Mesendoderm (in vitro differentiated cells): Measurements from ENCODE around the gene GPRC6A. TPM values are rescaled to one million over a fixed set of nuclear protein-coding genes. Genes with fewer than 3 reads are reported as not detected.

Experiments used
- DNase-seq: peaks from one replicate; pipeline ENCODE4 v3.0.0; 2013
- H2AK5ac ChIP-seq: 2 replicates; pipeline ENCODE4 v1.6.1; 2013; ENCODE audit warnings: low read length, inconsistent platforms
- H2BK120ac ChIP-seq: 2 replicates; pipeline ENCODE4 v1.6.1; 2013; ENCODE audit warnings: low read depth, mild to moderate bottlenecking, low read length, moderate library complexity, mixed read lengths
- H2BK15ac ChIP-seq: replicated peaks from 2 replicates; pipeline ENCODE4 v1.6.1; 2013; ENCODE audit warnings: low read depth, mild to moderate bottlenecking, moderate library complexity
- H2BK5ac ChIP-seq: 2 replicates; pipeline ENCODE4 v1.6.1; 2013; ENCODE audit warnings: low read length, inconsistent platforms
- H3K18ac ChIP-seq: 2 replicates; pipeline ENCODE4 v1.6.1; 2013; ENCODE audit warnings: mild to moderate bottlenecking, low read length, mixed read lengths
- H3K23ac ChIP-seq: one replicate; pipeline ENCODE4 v1.6.1; 2013; ENCODE audit warnings: low read length
- H3K27ac ChIP-seq: 2 replicates; pipeline ENCODE4 v1.5.1; 2013; ENCODE audit warnings: low read depth, mild to moderate bottlenecking, inconsistent platforms, low read length, moderate library complexity
- H3K27me3 ChIP-seq: 2 replicates; pipeline ENCODE4 v1.6.1; 2013; ENCODE audit warnings: low read length, control low read depth, mild to moderate bottlenecking, inconsistent platforms; ENCODE audit not compliant: insufficient read depth, poor library complexity
- H3K36me3 ChIP-seq: 2 replicates; pipeline ENCODE4 v1.6.1; 2013; ENCODE audit warnings: low read length, inconsistent platforms; ENCODE audit not compliant: control insufficient read depth, insufficient read depth
- H3K4ac ChIP-seq: one replicate; pipeline ENCODE4 v1.6.1; 2013; ENCODE audit warnings: low read depth, mild to moderate bottlenecking, low read length, moderate library complexity
- H3K4me1 ChIP-seq: 2 replicates; pipeline ENCODE4 v1.6.1; 2013; ENCODE audit warnings: low read depth, low read length, inconsistent platforms; ENCODE audit not compliant: control insufficient read depth
- H3K4me2 ChIP-seq: 2 replicates; pipeline ENCODE4 v1.6.1; 2013; ENCODE audit warnings: low read length
- H3K4me3 ChIP-seq: 2 replicates; pipeline ENCODE4 v1.5.1; 2013; ENCODE audit warnings: mild to moderate bottlenecking, low read length
- H3K56ac ChIP-seq: one replicate; pipeline ENCODE4 v1.6.1; 2013; ENCODE audit warnings: low read length
- H3K79me1 ChIP-seq: 2 replicates; pipeline ENCODE4 v1.6.1; 2013; ENCODE audit warnings: low read length, inconsistent platforms
- H3K79me2 ChIP-seq: 2 replicates; pipeline ENCODE4 v1.6.1; 2013; ENCODE audit warnings: mild to moderate bottlenecking, low read length; ENCODE audit not compliant: control insufficient read depth, insufficient read depth
- H3K9ac ChIP-seq: 2 replicates; pipeline ENCODE4 v1.6.1; 2013; ENCODE audit warnings: low read length, inconsistent platforms
- H4K5ac ChIP-seq: one replicate; pipeline ENCODE4 v1.6.1; 2013; ENCODE audit warnings: low read length
- H4K8ac ChIP-seq: one replicate; pipeline ENCODE4 v1.6.1; 2013; ENCODE audit warnings: low read depth, mild to moderate bottlenecking, control low read depth, low read length, moderate library complexity
- WGBS: extraction: QIAGEN DNeasy Blood & Tissue Kit; methylation state at CpG from one replicate; pipeline ENCODE4 v1.1.7; 2013; ENCODE audit warnings: low lambda C conversion rate, missing lambda C conversion rate; ENCODE audit not compliant: insufficient coverage; ENCODE audit errors: extremely low coverage; 5-methylcytosine and 5-hydroxymethylcytosine counted together
- polyA plus RNA-seq, 2 experiments: library from polyadenylated mRNA; stranded (reverse); fragments of 200-250 nt; gene quantifications; one replicate each; pipeline ENCODE4 v1.2.3, GENCODE V29; 2013

The GPRC6A gene
- polyA plus RNA-seq (2013, experiment 1 of 2): 0.03 TPM
- polyA plus RNA-seq (2013, experiment 2 of 2): 0.06 TPM

GRCh38 chr6:116828983-116829382 is at the start of gene GPRC6A:
TSS of gene GPRC6A (minus strand) at chr6:116829083. CDS start at chr6:116829013, 70 bp downstream.
- Histone ChIP-seq H3K27ac (no peak within 1 kb of the TSS), H3K4me3 (no peak within 1 kb of the TSS), H2BK15ac (no peak within 1 kb of the TSS), H2BK120ac (no peak within 1 kb of the TSS), H3K23ac (no peak within 1 kb of the TSS), H4K5ac (no peak within 1 kb of the TSS), H2AK5ac (no peak within 1 kb of the TSS), H3K4ac (no peak within 1 kb of the TSS), H3K27me3 (no peaks in the 10 kb centered on the region), H3K36me3 (no peaks in the 10 kb centered on the region), H3K4me2 (no peak within 1 kb of the TSS), H3K56ac (no peak within 1 kb of the TSS), H3K18ac (no peak within 1 kb of the TSS), H3K79me2 (no peaks in the 10 kb centered on the region), H4K8ac (no peak within 1 kb of the TSS), H3K9ac (no peak within 1 kb of the TSS), H3K4me1 (no peaks in the 10 kb centered on the region), H3K79me1 (no peaks in the 10 kb centered on the region), H2BK5ac (no peak within 1 kb of the TSS)
- no CpG with 5 or more reads among the region's 2 CpGs for WGBS
- no peak for DNase-seq

GRCh38 chr6:116877743-116878142 is 48.9 kb upstream of the GPRC6A start:
- no peak overlapping the region for H2AK5ac ChIP-seq
- no peak overlapping the region for H2BK15ac ChIP-seq
- no CpG with 5 or more reads among the region's 10 CpGs for WGBS
- no peaks in the 10 kb centered on the region for H3K79me2 ChIP-seq
- H2BK120ac ChIP-seq: no peak overlapping the region
- H3K4ac ChIP-seq: no peak overlapping the region
- H3K23ac ChIP-seq: no peak overlapping the region
- H3K79me1 ChIP-seq: no peaks in the 10 kb centered on the region
- no peak overlapping the region for H3K9ac ChIP-seq
- H2BK5ac ChIP-seq: no peak overlapping the region
- no peak overlapping the region for H4K8ac ChIP-seq
- H3K18ac ChIP-seq: no peak overlapping the region
- no peaks in the 10 kb centered on the region for H3K36me3 ChIP-seq
- no peak overlapping the region for H3K27ac ChIP-seq
- H3K4me1 ChIP-seq: no peaks in the 10 kb centered on the region
- peaks cover 21% of the 10 kb centered on the region for H3K27me3 ChIP-seq
- no peak overlapping the region for H3K56ac ChIP-seq
- H4K5ac ChIP-seq: no peak overlapping the region
- DNase-seq: peak; percentile 18
- no peak overlapping the region for H3K4me3 ChIP-seq
- H3K4me2 ChIP-seq: no peak overlapping the region

DNA sequence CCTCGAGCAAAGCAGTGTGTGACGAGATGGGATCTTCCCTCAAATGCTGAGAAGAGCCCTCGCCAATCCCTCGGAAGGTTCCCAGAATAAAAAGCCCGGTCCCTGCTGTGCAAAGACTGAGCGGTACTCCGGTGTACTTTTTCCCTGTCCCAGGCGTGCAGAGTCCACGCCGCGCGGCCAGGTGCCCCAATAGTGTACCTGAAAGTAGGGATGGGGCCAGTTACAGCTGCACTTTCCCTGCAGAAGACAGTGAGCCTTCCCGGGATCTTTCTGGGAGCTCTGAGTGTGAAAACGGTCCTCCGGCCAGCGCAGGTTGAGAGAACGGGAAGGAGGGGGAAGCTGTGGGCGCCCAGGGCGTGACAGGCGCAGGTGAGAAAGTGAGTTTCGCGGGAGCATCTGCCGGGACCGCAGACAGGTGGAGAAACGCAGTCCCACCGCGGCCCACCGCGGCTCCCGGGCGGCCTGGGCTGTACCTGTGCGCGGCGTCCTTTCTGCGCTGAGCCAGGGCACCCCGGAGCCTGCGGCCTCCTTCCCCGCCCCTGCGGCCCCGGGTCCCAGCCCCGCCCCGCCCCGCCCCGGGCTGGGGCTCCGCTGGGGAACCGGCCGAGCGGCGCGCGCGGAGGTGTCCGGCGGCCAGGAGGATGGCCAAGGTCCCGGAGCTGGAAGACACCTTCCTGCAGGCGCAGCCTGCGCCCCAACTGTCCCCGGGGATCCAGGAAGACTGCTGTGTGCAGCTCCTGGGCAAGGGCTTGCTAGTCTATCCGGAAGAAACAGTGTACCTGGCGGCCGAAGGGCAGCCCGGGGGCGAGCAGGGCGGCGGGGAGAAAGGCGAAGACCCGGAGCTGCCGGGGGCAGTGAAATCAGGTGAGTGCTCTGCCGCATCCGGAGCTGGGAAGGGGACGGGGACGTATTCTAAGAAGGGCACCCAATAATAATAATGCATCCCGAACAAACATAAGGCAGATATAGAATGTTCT is 48.0 kb upstream of the GPRC6A start, which contains the start of gene RFX6:
Gene RFX6 (plus strand): TSS at position 608 of the 977 bp plus-strand sequence. CDS start 34 bp downstream, at position 642.
- H2BK15ac ChIP-seq: no peak within 1 kb of the TSS
- H4K8ac ChIP-seq: no peak within 1 kb of the TSS
- H3K79me2 ChIP-seq: no peaks in the 10 kb centered on the region
- no peak within 1 kb of the TSS for H2AK5ac ChIP-seq
- peaks cover 21% of the 10 kb centered on the region for H3K27me3 ChIP-seq
- H3K4ac ChIP-seq: no peak within 1 kb of the TSS
- no peak within 1 kb of the TSS for H3K18ac ChIP-seq
- peak within 1 kb of the TSS; percentile 43 for H3K4me3 ChIP-seq
- no CpG with 5 or more reads among the region's 73 CpGs for WGBS
- no peak within 1 kb of the TSS for H2BK5ac ChIP-seq
- no peaks in the 10 kb centered on the region for H3K4me1 ChIP-seq
- peak within 1 kb of the TSS; percentile 79 for H3K4me2 ChIP-seq
- no peak within 1 kb of the TSS for H4K5ac ChIP-seq
- H2BK120ac ChIP-seq: no peak within 1 kb of the TSS
- H3K56ac ChIP-seq: peak within 1 kb of the TSS; percentile 67
- peak; percentile 19 for DNase-seq
- no peaks in the 10 kb centered on the region for H3K79me1 ChIP-seq
- no peak within 1 kb of the TSS for H3K23ac ChIP-seq
- H3K36me3 ChIP-seq: no peaks in the 10 kb centered on the region
- no peak within 1 kb of the TSS for H3K27ac ChIP-seq
- peak within 1 kb of the TSS; percentile 38 for H3K9ac ChIP-seq

DNA sequence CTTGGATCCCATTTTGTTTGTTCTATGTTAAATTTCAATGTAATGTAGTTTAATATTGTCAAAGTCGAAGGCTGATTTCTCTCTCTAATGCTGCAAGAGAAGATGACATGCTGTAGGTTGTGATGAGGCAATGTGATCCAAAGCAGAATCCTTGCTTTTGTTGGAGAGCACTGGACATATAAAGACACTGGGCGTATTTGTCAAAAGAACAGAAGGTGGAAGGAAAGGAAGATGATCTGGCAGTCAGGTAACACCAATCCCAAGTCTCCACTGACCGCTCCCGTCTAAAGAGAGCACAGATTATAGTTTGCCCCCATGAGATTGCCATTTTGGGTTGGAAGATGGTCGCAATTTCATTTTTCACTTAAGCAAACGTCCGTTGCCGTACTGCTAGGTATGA is 47.2 kb upstream of the GPRC6A start:
- no peak overlapping the region for H3K4ac ChIP-seq
- no peak overlapping the region for H3K18ac ChIP-seq
- H3K56ac ChIP-seq: no peak overlapping the region
- DNase-seq: no peak
- H4K8ac ChIP-seq: no peak overlapping the region
- no CpG with 5 or more reads among the region's 8 CpGs for WGBS
- H2BK5ac ChIP-seq: no peak overlapping the region
- H3K27ac ChIP-seq: no peak overlapping the region
- no peaks in the 10 kb centered on the region for H3K79me1 ChIP-seq
- H3K27me3 ChIP-seq: peaks cover 21% of the 10 kb centered on the region
- no peak overlapping the region for H4K5ac ChIP-seq
- no peak overlapping the region for H3K4me2 ChIP-seq
- H3K23ac ChIP-seq: no peak overlapping the region
- H3K4me1 ChIP-seq: no peaks in the 10 kb centered on the region
- H2AK5ac ChIP-seq: no peak overlapping the region
- H2BK15ac ChIP-seq: no peak overlapping the region
- no peak overlapping the region for H3K9ac ChIP-seq
- H3K79me2 ChIP-seq: no peaks in the 10 kb centered on the region
- H3K4me3 ChIP-seq: no peak overlapping the region
- H3K36me3 ChIP-seq: no peaks in the 10 kb centered on the region
- no peak overlapping the region for H2BK120ac ChIP-seq

DNA sequence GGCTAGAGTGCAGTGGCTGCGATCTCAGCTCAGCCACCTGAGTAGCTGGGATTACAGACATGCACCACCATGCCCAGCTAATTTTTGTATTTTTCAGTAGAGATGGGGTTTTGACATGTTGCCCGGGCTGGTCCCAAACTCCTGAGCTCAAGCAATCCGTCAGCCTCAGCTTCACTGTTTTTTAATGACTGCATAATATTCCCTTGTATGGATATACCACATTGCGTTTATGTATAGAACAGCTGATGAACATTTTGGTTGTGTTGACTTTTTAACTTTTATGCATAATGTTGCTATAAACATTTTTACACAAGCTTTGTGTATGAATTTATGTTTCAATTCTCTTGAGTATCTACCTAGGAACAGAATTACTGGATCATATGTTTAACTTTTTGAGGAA is 43.9 kb upstream of the GPRC6A start:
- peaks cover 20% of the 10 kb centered on the region for H3K27me3 ChIP-seq
- H3K79me1 ChIP-seq: no peaks in the 10 kb centered on the region
- H2AK5ac ChIP-seq: no peak overlapping the region
- no peak overlapping the region for H3K4me2 ChIP-seq
- H2BK120ac ChIP-seq: no peak overlapping the region
- H4K5ac ChIP-seq: no peak overlapping the region
- WGBS: no CpG with 5 or more reads among the region's 4 CpGs
- no peak for DNase-seq
- no peaks in the 10 kb centered on the region for H3K79me2 ChIP-seq
- no peak overlapping the region for H3K4ac ChIP-seq
- H3K18ac ChIP-seq: no peak overlapping the region
- no peak overlapping the region for H3K56ac ChIP-seq
- no peak overlapping the region for H3K27ac ChIP-seq
- H2BK15ac ChIP-seq: no peak overlapping the region
- H3K9ac ChIP-seq: no peak overlapping the region
- H4K8ac ChIP-seq: no peak overlapping the region
- H3K36me3 ChIP-seq: no peaks in the 10 kb centered on the region
- no peak overlapping the region for H2BK5ac ChIP-seq
- no peak overlapping the region for H3K4me3 ChIP-seq
- H3K23ac ChIP-seq: no peak overlapping the region
- H3K4me1 ChIP-seq: no peaks in the 10 kb centered on the region
